Keratinocyte (primary cell): ENCODE measurements around the gene MISP. TPM values are rescaled to one million over a fixed set of nuclear protein-coding genes. Genes with fewer than 3 reads are reported as not detected.

Source experiments
- DNase-seq: peaks from one replicate; pipeline ENCODE4 v3.0.0-alpha.2; 2011; ENCODE audit warnings: low read depth, missing footprints, low spot score
- FAIRE-seq: peaks from 2 replicates; lab custom pipeline; 2011; peaks lifted over from hg19 to GRCh38; lab: Jason Lieb, UNC
- H2AFZ ChIP-seq: 2 replicates; pipeline ENCODE4 v1.6.0; 2012; ENCODE audit warnings: low read length, control low read depth, inconsistent platforms; ENCODE audit not compliant: control insufficient read depth
- H3K27ac ChIP-seq: 2 replicates; pipeline ENCODE4 v1.5.1; 2011; ENCODE audit warnings: low read length; ENCODE audit not compliant: control insufficient read depth, insufficient read depth
- H3K27me3 ChIP-seq: 3 replicates; pipeline ENCODE4 v1.6.0; 2011; ENCODE audit warnings: low read length; ENCODE audit not compliant: control insufficient read depth, insufficient read depth; ENCODE audit errors: extremely low read depth
- H3K36me3 ChIP-seq, 2 experiments: 2 replicates in 1 of 2; 3 replicates in 1 of 2; pipeline ENCODE4 v1.5.1; 2011; ENCODE audit warnings: low read length in 2 of 2, mild to moderate bottlenecking in 1 of 2; ENCODE audit not compliant: control insufficient read depth in 2 of 2, insufficient read depth in 2 of 2; ENCODE audit errors: extremely low read depth in 1 of 2
- H3K4me1 ChIP-seq: 3 replicates; pipeline ENCODE4 v1.5.1; 2011; ENCODE audit warnings: low read length; ENCODE audit not compliant: control insufficient read depth, insufficient read depth; ENCODE audit errors: extremely low read depth
- H3K4me2 ChIP-seq: 3 replicates; pipeline ENCODE4 v1.6.0; 2011; ENCODE audit warnings: low read depth, low read length; ENCODE audit not compliant: control insufficient read depth, insufficient read depth; ENCODE audit errors: extremely low read depth
- H3K4me3 ChIP-seq, 3 experiments: fragments of 200-600 bp in 1 of 3; sonication (generic) in 1 of 3; 2 replicates in 2 of 3; 3 replicates in 1 of 3; pipeline ENCODE4 v1.5.1; 2011 to 2016; ENCODE audit warnings: low read length in 3 of 3, mild to moderate bottlenecking in 3 of 3, control low read depth in 2 of 3, inconsistent platforms in 1 of 3, low read depth in 1 of 3, mixed read lengths in 1 of 3, mixed run types in 1 of 3, moderate library complexity in 1 of 3; ENCODE audit not compliant: control insufficient read depth in 2 of 3, insufficient read depth in 2 of 3; ENCODE audit errors: extremely low read depth in 1 of 3
- H3K79me2 ChIP-seq: 2 replicates; pipeline ENCODE4 v1.6.0; 2012; ENCODE audit warnings: low read length; ENCODE audit not compliant: control insufficient read depth, insufficient read depth
- H3K9ac ChIP-seq: 3 replicates; pipeline ENCODE4 v1.6.0; 2011; ENCODE audit warnings: low read length; ENCODE audit not compliant: control insufficient read depth, insufficient read depth; ENCODE audit errors: extremely low read depth
- H3K9me1 ChIP-seq: 3 replicates; pipeline ENCODE4 v1.6.0; 2011; ENCODE audit warnings: low read length; ENCODE audit not compliant: control insufficient read depth, insufficient read depth; ENCODE audit errors: extremely low read depth
- H3K9me3 ChIP-seq: 2 replicates; pipeline ENCODE4 v1.5.1; 2012; ENCODE audit warnings: low read depth, low read length; ENCODE audit not compliant: control insufficient read depth
- H4K20me1 ChIP-seq: 3 replicates; pipeline ENCODE4 v1.6.0; 2011; ENCODE audit warnings: low read length; ENCODE audit not compliant: control insufficient read depth, insufficient read depth; ENCODE audit errors: extremely low read depth
- CTCF ChIP-seq, 3 experiments: IDR thresholded peaks in 1 of 3; conservative IDR thresholded peaks in 1 of 3; optimal IDR thresholded peaks in 1 of 3; 2 replicates in 2 of 3; 3 replicates in 1 of 3; pipeline versions ENCODE3 to v1.5.1; 2011; ENCODE audit warnings: low read length in 3 of 3, mild to moderate bottlenecking in 3 of 3, moderate library complexity in 2 of 3, control low read depth in 1 of 3, inconsistent platforms in 1 of 3; ENCODE audit not compliant: insufficient read depth in 2 of 3; ENCODE audit errors: extremely low read depth in 1 of 3
- EZH2 ChIP-seq: IDR thresholded peaks from one replicate; pipeline ENCODE4 v1.6.1; 2012; ENCODE audit warnings: inconsistent platforms, mild to moderate bottlenecking, low read length, moderate library complexity
- dilution Hi-C: fragments of 300-500 bp; cut with MboI; formaldehyde crosslinking; loops from one replicate; pipeline ENCODE4 v1.7.0; 2020; ENCODE audit warnings: low sequenced_read_pairs; ENCODE audit not compliant: extremely low pct_ligation_motif_present
- polyA plus RNA-seq, 5 experiments: library from polyadenylated mRNA; depleted of rRNA in 3 of 5; stranded (reverse) in 3 of 5; stranded (forward) in 1 of 5; unstranded in 1 of 5; fragments of >200 nt; gene quantifications; 1 replicate in 1 of 5; 2 replicates in 3 of 5; 3 replicates in 1 of 5; pipeline versions ENCODE4 v1.2.1 to v1.2.3, GENCODE V29; 2011 to 2012; ENCODE audit warnings: missing spikeins in 2 of 5, low read depth in 1 of 5, low replicate concordance in 1 of 5

Gene MISP
- polyA plus RNA-seq, 1 donor (not counting 4 experiments of a cell fraction or from before 2014, with no cell fraction given), result 17.5 TPM

- Histone ChIP-seq H3K9me3 (no peaks in the 10 kb centered on the region), H3K4me3 (no peak overlapping the region), H4K20me1 (no peaks in the 10 kb centered on the region), H3K27ac (no peak overlapping the region), H3K4me2 (no peak overlapping the region), H3K79me2 (no peaks in the 10 kb centered on the region), H3K9ac (no peak overlapping the region), H3K9me1 (no peaks in the 10 kb centered on the region), H3K4me1 (no peaks in the 10 kb centered on the region), H3K36me3 (no peaks in the 10 kb centered on the region), H3K27me3 (no peaks in the 10 kb centered on the region), H2AFZ (no peak overlapping the region)
- DNase-seq (no peak), FAIRE-seq (no peak)
- no peak for TF ChIP-seq EZH2
- no peak for TF ChIP-seq CTCF (optimal IDR thresholded peaks at IDR 0.05 in 1 of 3, IDR thresholded peaks at IDR 0.05 in 1 of 3, conservative IDR thresholded peaks at IDR 0.05 in 1 of 3; ENCODE audit: extremely low read depth in 1 of 3, insufficient read depth in 2 of 3, low read length in 3 of 3)
- dilution Hi-C loops, result no loop called here
Observed at GRCh38 chr19:772063-772462, 21.2 kb downstream of the MISP start.

- Histone ChIP-seq H3K27me3 (no peaks in the 10 kb centered on the region), H3K4me3 (no peak overlapping the region), H3K27ac (no peak overlapping the region), H3K4me2 (no peak overlapping the region), H2AFZ (no peak overlapping the region), H4K20me1 (no peaks in the 10 kb centered on the region), H3K79me2 (no peaks in the 10 kb centered on the region), H3K9me1 (no peaks in the 10 kb centered on the region), H3K36me3 (no peaks in the 10 kb centered on the region), H3K9me3 (no peaks in the 10 kb centered on the region), H3K9ac (no peak overlapping the region), H3K4me1 (no peaks in the 10 kb centered on the region)
- DNase-seq (no peak), FAIRE-seq (no peak)
- dilution Hi-C loops, result no loop called here
- no peak for TF ChIP-seq CTCF (optimal IDR thresholded peaks at IDR 0.05 in 1 of 3, IDR thresholded peaks at IDR 0.05 in 1 of 3, conservative IDR thresholded peaks at IDR 0.05 in 1 of 3; ENCODE audit: extremely low read depth in 1 of 3, insufficient read depth in 2 of 3, low read length in 3 of 3)
- no peak for TF ChIP-seq EZH2
Observed at GRCh38 chr19:772730-773436, 22.0 kb downstream of the MISP start.
